T-helper 2 cell (primary cell): ENCODE results near the gene PPP2R3A.
"Not testable (repeated sequence)": the region's sequence is repeated elsewhere in the genome, so short reads cannot be mapped to it uniquely, and the experiment has no call there.

Experiments
- DNase-seq, 5 experiments: peaks; one replicate each; pipeline versions ENCODE4 v3.0.0 to v3.0.0-alpha.2; 2012 to 2022
- total RNA-seq, 2 donors: gene quantifications; one replicate each; lab custom pipeline; 2026; lab: John Stamatoyannopoulos, UW

Gene PPP2R3A
- total RNA-seq, result 0 to 0.54 reads per million in 2 donors

DNA sequence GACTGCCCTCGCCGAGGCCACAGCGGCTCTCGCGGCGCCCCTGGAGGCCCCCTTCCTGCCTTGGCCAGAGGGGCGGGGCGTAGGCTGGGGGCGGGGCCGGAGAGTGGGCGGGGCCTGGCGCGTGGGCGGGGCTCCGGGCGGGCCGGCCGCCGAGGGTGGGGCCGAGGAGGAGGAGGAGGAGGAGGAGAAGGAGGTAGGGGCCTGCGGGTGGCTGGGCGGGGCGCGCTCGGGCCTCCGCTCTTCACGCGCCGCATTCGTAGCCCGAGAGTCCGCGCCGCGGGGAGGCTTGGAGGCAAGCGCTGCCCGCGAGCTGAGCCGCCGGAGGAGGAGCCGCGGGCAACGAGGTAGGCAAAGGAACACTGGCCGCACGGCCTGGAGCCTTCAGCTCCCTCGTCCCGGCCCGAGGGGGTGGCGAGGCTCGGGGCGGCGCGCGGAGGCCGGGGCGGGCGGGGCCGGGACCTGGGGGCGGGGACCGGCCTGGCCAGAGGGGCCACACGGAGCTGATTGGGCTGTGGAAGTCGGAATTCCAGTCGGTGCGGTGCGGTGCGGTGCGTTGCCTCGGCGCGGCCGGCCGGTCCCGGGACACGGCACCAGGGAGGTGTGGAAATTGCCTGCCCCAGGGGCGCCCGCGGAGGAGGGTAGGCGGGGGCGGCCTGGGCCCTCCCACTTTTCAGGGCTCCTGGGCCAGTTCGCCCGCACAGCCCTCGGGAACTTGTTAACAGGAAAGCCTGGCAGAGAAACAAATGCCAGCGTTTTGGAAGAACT, at the start of gene PPP2R3A:
Gene PPP2R3A (plus strand): TSS at position 223 of the 765 bp plus-strand sequence. CDS start 35,771 bp downstream, outside the sequence.
- peak; percentile 22 to 74 (median 47) for DNase-seq

GRCh38 chr3:135916310-135916709, 49.2 kb upstream of the PPP2R3A start:
- no peak for DNase-seq

- DNase-seq, result no peak
Measured at GRCh38 chr3:135917076-135917475, 48.5 kb upstream of the PPP2R3A start.

DNA sequence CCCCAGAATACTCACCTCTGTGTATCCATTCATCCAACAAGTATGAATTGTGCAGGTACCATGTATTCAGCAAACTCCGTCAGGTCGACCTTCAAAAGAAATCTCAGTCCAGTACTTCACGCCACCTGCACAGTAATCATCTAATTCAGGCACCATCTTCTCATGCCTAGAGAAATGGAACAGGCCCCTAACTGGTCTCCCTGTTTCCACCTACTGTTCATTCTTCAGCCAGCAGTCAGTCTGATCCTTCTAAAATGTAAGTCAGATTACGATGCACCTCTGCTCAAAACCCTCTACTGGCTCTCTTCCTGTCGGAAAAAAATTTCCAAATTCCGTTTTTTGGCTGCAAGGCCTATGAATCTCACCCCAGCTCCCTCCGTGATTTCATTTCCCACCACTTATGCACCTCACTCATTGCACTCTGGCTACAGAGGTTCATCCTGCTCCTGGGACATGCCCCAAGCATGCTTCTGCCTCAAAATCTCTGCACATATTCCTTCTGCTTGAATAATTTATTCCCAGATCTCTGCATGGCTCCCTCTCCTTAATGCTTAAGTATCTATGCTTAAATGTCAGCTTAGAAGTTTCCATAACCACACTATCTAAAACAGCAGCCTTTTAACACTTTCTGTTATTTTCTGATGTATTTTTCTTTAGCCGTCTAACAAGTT, 47.5 kb upstream of the PPP2R3A start:
- DNase-seq, result no peak

DNA sequence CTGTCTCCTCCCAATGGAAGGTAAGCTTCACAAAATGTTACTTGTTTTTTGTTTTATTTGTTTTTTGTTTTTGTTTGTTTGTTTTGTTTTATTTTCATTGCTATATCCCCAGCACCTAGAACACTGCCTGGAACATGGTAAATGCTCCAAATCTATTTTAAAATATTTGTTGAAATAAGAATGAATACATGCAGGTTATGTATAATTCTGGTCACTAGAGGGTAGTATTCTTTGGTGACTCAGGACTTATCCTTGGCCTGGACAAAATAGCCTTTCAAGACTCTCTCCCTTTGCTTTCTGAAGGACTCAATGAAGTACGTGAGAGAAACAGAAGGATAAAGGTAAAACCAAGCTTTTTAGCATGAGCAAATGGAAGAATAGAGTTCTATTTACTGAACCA, 46.9 kb upstream of the PPP2R3A start:
- no peak for DNase-seq

DNA sequence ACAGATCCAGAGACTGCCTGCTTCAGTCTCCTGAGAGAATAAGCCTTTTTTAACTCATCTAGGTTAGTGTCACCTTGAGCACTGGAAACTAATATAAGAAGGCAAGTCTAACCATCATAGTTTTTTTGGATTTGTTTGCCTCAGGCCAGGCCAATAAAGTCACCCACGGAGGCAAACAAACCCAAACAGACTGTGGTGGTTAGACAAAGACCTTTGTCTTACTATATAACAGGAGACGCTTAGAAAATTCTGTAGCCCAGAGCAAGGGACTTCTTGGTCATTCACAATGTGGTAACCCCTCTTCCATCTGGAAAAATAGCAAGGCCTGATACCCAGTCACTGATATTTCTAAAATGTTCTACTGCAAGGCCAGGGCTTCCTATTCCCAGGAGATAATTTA, 45.3 kb upstream of the PPP2R3A start:
- DNase-seq, result no peak

DNA sequence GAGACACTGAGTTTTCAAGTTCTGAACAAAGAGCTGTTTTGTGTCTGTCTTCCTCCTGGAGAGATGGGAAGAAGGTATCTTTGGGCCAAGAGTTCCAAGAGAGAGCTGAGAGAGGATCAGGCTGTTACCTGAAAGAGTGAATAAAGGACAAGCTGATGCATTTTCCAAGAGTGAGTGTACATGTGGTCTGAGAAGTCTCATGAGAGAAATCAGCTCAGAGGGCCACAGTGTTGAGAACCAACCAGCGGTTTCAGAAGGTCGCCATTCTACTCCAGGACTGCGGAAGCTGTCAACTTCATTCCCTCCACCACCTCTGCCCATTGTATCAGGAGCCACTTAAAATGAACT, 42.7 kb upstream of the PPP2R3A start:
- no peak for DNase-seq

DNA sequence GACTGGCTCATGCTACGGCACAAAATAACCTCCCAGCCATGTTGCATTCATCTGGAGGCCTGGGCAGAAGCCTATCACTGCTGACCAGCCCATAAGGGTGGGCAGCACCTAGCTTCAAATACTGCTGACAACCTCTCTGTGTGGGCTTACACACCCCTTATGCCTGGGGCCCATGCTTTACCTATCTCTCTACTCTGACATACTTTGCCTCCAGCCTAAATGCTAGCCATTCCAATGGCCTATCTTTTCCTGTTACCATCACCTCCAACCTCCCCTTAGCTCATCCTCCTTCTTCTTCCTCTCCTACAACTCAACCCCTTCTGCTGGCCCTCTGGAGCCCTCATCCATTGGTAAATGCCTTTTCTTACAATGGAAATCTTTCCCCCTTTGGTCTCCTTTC, 41.0 kb upstream of the PPP2R3A start:
- no peak for DNase-seq

DNA sequence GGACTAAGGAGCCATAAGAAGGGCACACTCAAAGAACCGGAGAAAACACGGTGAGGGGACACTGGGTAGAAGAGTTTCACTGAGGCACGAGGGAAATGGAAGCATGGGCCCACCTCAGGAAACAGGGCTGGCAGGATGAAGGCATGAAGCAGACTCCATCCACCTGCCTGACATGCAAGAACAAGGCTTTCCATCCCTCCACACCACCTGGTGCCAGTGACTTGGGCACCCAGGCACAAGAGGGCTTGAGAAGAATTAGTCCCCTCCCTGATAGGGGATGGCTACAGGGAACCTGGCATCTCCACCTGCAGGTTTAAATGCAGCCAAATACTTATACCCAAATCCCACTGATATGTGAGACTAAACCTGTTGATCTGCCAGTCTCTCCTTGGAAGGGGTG, 38.9 kb upstream of the PPP2R3A start:
- DNase-seq, result no peak

DNA sequence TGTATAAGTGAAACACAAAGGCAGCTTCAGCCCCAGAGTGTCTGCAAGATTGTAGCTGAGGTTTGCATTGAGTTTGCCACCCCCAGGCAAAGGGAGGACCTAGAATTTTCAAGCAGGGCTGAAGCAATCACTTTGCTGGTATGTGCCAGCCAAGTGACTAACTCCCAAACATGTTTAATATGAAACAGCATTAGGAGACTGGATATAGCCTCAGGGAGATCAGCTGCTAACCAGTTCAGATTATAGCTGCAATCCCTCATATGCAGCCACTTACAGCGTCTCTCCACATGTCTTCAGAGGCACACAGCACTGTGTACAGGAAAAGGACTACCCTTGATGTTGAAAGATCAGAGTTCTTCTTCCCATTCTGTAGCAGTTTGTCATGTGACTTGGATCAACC, 38.4 kb upstream of the PPP2R3A start:
- DNase-seq, result no peak

GRCh38 chr3:135929670-135930069, 35.9 kb upstream of the PPP2R3A start:
- no peak for DNase-seq

DNA sequence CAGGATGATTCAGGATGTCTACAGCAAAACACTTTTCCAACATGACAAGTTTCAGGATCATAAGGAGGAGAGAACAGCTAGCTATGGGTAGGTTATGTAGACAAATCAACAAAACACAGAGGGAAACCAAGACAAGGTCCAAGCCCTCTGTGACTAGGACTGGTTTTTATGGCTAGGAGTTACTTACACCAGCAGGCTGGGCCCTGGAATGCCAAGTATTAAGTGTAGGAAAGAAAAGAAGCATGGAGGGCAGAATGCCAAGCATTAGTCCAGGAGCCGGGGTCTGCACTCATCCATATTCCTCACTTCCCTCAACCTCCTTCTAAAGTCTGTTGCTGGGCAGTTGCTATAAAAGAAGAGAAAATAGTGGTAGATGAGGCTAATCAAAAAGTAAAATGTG, 35.3 kb upstream of the PPP2R3A start:
- no peak for DNase-seq

DNA sequence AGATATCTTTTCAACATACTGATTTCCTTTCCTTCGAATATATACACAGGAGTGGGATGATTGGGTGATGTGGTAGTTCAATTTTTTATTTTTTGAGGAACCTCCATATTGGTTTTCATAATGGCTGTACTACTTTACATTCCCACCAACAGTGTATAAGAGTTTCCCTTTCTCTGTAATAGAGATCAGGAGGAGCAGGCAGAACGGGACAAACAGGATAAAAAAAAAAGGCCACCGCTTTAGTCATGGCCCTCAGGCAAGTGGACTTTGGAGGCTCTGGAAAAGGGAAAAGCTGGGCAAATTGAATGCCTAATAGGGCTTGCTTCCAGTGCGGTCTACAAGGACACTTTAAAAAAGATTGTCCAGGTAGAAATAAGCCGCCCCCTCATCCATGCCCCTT, 30.4 kb upstream of the PPP2R3A start:
- DNase-seq, result not testable (repeated sequence)

DNA sequence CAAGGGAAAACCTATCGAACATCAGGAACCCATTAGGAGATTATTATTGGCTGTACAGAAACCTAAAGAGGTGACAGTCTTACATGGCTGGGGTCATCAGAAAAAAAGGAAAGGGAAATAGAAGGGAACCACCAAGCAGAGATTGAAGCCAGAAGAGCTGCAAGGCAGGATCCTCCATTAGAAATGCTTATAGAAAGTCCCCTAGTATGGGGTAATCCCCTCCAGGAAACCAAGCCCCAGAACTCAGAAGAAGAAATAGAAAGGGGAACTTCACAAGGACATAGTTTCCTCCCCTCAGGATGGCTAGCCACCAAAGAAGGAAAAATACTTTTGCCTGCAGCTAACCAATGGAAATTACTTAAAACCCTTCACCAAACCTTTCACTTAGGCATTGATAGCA, 27.8 kb upstream of the PPP2R3A start:
- not testable (repeated sequence) for DNase-seq

GRCh38 chr3:135944831-135945230, 20.7 kb upstream of the PPP2R3A start:
- no peak for DNase-seq

DNA sequence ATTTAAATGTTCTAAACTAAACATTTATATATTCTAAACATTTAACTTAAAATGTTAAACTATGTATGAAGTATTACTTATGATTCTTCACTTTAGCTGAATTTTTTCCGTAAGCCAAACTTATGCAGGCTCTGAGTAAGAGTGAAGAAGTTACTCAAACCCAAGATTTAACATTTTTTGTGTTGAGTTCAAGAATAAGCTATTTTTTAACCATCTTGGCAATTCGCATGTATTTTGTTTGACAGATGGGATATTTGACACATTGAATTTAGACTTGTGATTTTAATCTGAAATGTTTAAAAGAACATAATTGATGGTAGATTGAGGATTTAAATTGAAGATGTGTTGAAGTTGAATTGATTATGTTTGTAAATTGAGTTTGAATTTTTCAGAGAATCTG, 14.6 kb upstream of the PPP2R3A start:
- no peak for DNase-seq

DNA sequence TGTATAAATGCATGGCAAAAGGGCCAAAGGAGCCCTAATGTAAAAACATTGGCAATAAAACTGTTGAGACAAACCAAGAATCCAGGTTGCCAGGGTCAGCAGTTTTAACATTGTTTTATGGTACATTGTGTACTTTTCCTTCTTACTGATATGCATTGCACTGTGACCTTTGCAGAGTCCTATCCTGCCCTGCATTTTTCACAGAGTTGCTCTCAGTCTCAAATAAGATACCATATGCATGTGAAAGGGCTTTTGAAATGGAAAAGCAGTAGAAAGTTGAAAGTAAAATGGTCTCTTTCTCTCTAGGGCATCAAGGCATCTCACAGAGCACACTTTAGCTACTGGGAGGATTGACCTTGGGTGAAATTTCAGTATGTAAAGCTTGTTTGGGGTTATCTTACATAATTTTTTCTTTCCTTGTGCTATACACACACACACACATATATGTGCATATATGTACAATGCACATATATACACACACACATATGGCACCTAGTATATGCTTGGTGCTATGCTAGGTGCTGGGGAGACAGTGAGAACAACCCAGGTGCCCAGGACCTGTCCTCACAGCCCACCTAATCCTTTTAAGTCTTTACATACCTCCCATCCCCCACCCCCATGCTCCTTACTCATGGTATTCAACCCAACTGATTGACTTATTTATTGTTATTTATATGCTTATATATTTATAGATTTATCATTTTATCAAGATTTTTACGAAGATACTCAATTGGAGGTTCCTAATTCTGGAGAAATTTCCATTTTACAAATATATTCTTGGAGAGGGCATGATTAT, 1.2 kb upstream of the PPP2R3A start:
- no peak for DNase-seq

- no peak for DNase-seq
Measured at GRCh38 chr3:135965129-135965505, 411 bp upstream of the PPP2R3A start.

- DNase-seq, result no peak
Measured at GRCh38 chr3:135966271-135966961, 888 bp downstream of the PPP2R3A start.

DNA sequence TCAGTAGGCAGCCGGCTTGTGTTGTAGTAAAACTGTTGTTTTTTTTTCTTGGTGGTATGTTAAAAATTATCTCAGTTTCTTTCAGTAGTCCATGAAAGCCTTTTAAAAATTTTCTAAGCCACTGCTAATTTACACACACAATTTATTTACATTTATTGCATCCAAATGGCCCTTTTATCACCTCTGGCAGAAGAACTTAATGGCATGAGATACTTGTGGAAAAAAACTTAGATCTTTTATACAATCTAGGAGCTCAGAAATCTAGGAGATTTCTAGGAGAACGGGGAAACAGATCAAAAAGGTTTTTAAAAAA, 1.4 kb downstream of the PPP2R3A start:
- DNase-seq, result no peak

DNA sequence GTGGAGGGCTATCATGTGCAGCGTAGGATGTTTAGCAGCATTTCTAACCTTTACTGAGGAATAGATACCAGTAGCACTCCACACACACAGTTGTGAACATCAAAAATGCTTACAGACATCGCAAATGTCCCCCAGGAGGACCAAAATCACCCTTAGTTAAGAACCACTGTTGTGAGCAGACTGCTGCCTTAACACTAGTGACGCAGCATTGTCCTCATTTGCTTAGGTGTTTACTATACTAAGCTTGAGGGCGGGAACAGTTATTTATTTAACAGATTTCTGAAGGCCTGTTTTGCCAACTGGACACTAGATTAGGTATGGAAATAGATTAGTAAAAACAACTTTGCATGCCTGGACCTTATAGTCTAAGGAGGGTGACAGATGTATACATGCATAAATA, 2.3 kb downstream of the PPP2R3A start:
- no peak for DNase-seq

DNA sequence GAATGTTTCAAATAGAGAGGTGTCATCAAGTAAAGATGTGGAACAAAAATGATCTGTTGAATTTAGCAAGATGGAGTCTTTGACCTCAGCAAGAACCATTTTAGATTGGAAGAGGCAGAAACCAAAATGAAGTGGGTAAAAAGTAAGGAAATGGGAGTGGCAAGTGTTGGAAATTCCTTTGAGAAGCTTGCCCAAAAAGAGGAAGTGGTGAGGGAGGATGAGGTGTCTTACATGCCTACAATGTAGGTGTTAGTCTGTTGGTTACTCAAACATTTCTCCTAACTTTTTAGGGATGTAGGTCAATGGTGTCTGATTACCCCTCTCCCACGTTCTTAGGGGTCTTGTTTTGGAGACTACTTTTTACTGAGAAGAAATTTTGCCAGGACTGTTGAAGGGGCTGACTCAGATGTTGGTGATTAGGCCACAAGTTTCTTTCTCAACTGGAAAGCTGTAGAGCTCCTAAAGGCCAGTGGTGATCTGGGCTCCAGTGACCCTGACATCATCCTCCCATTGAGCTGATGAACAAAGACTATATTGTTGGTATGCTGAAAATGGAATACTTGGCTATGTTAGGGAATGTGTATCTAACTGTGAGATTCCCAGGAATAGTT, 5.1 kb downstream of the PPP2R3A start:
- DNase-seq, result no peak

GRCh38 chr3:135973841-135974240, 8.3 kb downstream of the PPP2R3A start:
- DNase-seq, result no peak
